ENCODE data around the gene MIEN1.

Gene MIEN1

GRCh38 chr17:39772987-39773934 is 42.9 kb upstream of the MIEN1 start:
- Histone ChIP-seq H3K27me3 (peaks cover 0 to 22% of the 10 kb centered on the region in 2 donors), H3K36me3 (no peaks in the 10 kb centered on the region), H3K27ac (no peak overlapping the region), H3K4me3 (no peak overlapping the region), H3K4me1 (no peaks in the 10 kb centered on the region), H3K9me3 (no peaks in the 10 kb centered on the region)
- no peak for TF ChIP-seq CTCF (IDR thresholded peaks at IDR 0.05)
- intact Hi-C loops (cut with DNase I; ENCODE audit: low total_unique reads), result no loop called here
- no peak for DNase-seq

- peaks cover 0 to 18% of the 10 kb centered on the region in 2 donors for H3K27me3 ChIP-seq
- no peak for DNase-seq
- H3K9me3 ChIP-seq, result no peaks in the 10 kb centered on the region
- H3K27ac ChIP-seq, result no peak overlapping the region
- H3K4me3 ChIP-seq, result no peak overlapping the region
- no peaks in the 10 kb centered on the region for H3K4me1 ChIP-seq
- no peaks in the 10 kb centered on the region for H3K36me3 ChIP-seq
- TF ChIP-seq CTCF (IDR thresholded peaks at IDR 0.05), result no peak
- intact Hi-C loops (cut with DNase I; ENCODE audit: low total_unique reads), result no loop called here
These were observed 42.1 kb upstream of the MIEN1 start for GRCh38 chr17:39772415-39772814.

GRCh38 chr17:39769974-39770587 is 39.7 kb upstream of the MIEN1 start:
- DNase-seq, result no peak
- no peak overlapping the region for H3K4me3 ChIP-seq
- intact Hi-C loops (cut with DNase I; ENCODE audit: low total_unique reads), result no loop called here
- H3K36me3 ChIP-seq, result no peaks in the 10 kb centered on the region
- TF ChIP-seq CTCF (IDR thresholded peaks at IDR 0.05), result no peak
- H3K4me1 ChIP-seq, result no peaks in the 10 kb centered on the region
- no peak overlapping the region for H3K27ac ChIP-seq
- H3K27me3 ChIP-seq, result peaks cover 0 to 23% of the 10 kb centered on the region in 2 donors
- no peaks in the 10 kb centered on the region for H3K9me3 ChIP-seq

GRCh38 chr17:39767147-39767546 is 36.8 kb upstream of the MIEN1 start:
- H3K36me3 ChIP-seq, result no peaks in the 10 kb centered on the region
- intact Hi-C loops (cut with DNase I; ENCODE audit: low total_unique reads), result no loop called here
- H3K9me3 ChIP-seq, result no peaks in the 10 kb centered on the region
- peaks cover 0 to 25% of the 10 kb centered on the region in 2 donors for H3K27me3 ChIP-seq
- no peak for TF ChIP-seq CTCF (IDR thresholded peaks at IDR 0.05)
- no peak for DNase-seq
- no peaks in the 10 kb centered on the region for H3K4me1 ChIP-seq
- H3K27ac ChIP-seq, result no peak overlapping the region
- no peak overlapping the region for H3K4me3 ChIP-seq

- Histone ChIP-seq H3K27ac (no peak overlapping the region), H3K27me3 (peaks cover 0 to 35% of the 10 kb centered on the region in 2 donors), H3K36me3 (no peaks in the 10 kb centered on the region), H3K4me1 (no peaks in the 10 kb centered on the region), H3K9me3 (no peaks in the 10 kb centered on the region), H3K4me3 (no peak overlapping the region)
- TF ChIP-seq CTCF (IDR thresholded peaks at IDR 0.05), result no peak
- intact Hi-C loops (cut with DNase I; ENCODE audit: low total_unique reads), result no loop called here
- DNase-seq, result no peak
These were observed 35.4 kb upstream of the MIEN1 start for GRCh38 chr17:39765766-39766165.

All from tibial artery (tissue), 4 donors.